Measurements from ENCODE around the gene TSPO2.

The TSPO2 gene

DNA sequence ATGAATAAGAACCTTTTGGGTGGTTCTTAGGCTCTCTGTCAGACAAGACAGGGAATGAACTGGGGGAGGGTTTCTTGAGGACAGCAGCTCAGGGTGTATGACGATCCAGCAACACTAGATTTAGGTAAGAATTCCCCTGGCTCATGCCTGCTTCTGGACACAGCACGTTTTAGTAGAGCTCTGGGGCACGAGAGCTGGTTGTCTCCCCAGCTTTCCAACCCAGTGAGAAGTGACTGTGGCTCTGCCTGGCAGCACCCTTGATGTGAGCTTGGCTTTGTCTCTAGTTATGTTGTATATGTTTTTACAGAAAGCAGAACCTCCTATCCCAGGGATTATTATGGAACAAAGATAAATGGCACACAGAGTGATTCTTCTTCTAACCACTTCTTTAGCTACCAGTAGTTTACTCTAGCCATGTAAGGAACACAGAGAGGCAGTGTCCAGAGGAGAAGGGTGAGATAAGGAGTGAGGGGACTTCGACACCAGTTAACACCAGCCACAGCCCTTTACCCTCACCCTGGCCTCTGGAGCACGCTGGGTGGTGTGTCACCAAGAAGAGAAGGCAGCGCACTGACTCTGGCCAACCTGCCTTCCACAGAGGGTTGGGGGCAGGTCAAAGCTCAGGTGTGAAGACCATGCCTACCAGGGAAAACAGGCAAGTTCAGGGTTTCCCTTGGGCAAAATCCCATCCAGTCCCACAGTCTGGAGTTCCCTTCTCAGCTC lies 14.7 kb downstream of the TSPO2 start:
- no peak overlapping the region for H3K4me3 ChIP-seq (ENCODE audit: low read depth, low read length)
- TF ChIP-seq, protein P1, sequence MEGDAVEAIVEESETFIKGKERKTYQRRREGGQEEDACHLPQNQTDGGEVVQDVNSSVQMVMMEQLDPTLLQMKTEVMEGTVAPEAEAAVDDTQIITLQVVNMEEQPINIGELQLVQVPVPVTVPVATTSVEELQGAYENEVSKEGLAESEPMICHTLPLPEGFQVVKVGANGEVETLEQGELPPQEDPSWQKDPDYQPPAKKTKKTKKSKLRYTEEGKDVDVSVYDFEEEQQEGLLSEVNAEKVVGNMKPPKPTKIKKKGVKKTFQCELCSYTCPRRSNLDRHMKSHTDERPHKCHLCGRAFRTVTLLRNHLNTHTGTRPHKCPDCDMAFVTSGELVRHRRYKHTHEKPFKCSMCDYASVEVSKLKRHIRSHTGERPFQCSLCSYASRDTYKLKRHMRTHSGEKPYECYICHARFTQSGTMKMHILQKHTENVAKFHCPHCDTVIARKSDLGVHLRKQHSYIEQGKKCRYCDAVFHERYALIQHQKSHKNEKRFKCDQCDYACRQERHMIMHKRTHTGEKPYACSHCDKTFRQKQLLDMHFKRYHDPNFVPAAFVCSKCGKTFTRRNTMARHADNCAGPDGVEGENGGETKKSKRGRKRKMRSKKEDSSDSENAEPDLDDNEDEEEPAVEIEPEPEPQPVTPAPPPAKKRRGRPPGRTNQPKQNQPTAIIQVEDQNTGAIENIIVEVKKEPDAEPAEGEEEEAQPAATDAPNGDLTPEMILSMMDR (IDR thresholded peaks at IDR 0.05; ENCODE audit: low read depth, low read length), result no peak
- DNase-seq (ENCODE audit: low read depth, low spot score), result no peak
- in situ Hi-C loops (cut with HindIII; ENCODE audit: low sequenced_read_pairs), result no loop called here

DNA sequence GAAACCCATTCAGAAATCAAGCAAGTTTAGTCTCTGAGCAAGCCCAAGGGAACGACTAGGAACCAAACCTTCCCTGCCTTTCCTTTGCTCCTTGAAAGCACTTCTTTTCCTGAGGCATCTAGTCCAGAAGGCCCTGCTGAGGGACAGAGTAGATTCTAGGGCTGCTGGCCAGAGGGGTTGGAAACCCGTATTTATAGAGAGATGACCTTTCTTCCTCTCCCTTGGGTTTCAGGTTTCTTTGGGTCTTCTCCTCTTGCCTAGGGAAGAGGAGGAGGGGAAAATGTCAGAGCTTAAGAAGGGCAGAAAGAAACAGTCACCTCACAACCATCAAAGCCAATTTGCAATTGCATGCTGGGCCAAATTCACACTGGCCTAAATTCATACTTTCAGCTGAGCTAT lies 16.5 kb downstream of the TSPO2 start:
- in situ Hi-C loops (cut with HindIII; ENCODE audit: low sequenced_read_pairs), result no loop called here
- no peak for DNase-seq (ENCODE audit: low read depth, low spot score)
- TF ChIP-seq, protein P1 (IDR thresholded peaks at IDR 0.05; ENCODE audit: low read depth, low read length), result no peak
- no peak overlapping the region for H3K4me3 ChIP-seq (ENCODE audit: low read depth, low read length)

DNA sequence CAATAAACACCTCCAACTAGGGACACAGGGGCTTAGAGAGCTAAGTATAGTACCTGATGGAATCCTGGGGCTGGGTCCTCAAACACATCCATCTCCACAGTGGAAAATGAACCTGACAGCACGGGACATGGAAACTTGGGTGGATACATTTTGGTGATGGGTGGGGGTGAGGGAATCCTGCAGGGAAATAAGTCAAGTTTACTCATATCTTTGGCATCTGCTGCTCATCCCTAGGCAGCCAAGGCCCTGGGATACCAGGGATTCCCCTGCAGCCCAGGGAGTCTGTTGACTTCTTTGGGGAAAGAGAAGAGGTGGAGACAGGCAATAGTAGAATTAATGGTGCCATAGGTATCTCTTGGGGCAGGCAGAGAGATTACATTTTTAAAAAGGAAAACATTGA lies 17.3 kb downstream of the TSPO2 start:
- TF ChIP-seq, protein P1 (IDR thresholded peaks at IDR 0.05; ENCODE audit: low read depth, low read length), result no peak
- peak; percentile 12 for DNase-seq (ENCODE audit: low read depth, low spot score)
- in situ Hi-C loops (cut with HindIII; ENCODE audit: low sequenced_read_pairs), result no loop called here
- H3K4me3 ChIP-seq (ENCODE audit: low read depth, low read length), result no peak overlapping the region

DNA sequence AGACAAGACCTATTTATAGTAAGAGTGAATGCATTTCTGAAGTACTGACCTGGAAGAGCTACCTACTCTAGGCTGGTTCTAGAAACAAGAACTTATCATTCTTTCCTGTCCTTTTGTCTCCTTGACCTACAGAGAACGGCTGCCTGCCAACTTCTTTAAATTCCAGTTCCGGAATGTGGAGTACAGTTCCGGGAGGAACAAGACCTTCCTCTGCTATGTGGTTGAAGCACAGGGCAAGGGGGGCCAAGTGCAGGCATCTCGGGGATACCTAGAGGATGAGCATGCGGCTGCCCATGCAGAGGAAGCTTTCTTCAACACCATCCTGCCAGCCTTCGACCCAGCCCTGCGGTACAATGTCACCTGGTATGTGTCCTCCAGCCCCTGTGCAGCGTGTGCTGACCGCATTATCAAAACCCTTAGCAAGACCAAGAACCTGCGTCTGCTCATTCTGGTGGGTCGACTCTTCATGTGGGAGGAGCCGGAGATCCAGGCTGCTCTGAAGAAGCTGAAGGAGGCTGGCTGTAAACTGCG lies 19.0 kb downstream of the TSPO2 start:
- TF ChIP-seq, protein P1 (IDR thresholded peaks at IDR 0.05; ENCODE audit: low read depth, low read length), result no peak
- no peak overlapping the region for H3K4me3 ChIP-seq (ENCODE audit: low read depth, low read length)
- in situ Hi-C loops (cut with HindIII; ENCODE audit: low sequenced_read_pairs), result no loop called here
- no peak for DNase-seq (ENCODE audit: low read depth, low spot score)

DNA sequence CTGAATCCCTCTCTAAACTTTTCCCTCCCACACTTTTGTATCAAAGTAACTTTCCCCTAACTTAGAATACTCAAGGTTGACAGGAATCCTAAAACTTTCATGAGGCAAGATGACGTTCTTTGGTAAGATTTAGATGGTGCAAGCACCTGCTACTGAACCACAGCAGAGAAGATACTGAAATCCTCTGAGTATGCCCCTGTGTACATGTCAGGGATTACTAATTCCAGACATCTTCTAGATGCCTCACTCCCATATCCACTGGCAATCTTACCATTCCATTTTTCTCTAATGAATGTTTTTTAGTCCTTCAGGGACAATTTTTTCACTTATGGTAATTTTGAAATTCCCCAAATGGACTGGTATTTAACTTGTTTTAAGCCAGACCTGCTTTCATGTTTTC lies 19.8 kb downstream of the TSPO2 start:
- TF ChIP-seq, protein P1 (IDR thresholded peaks at IDR 0.05; ENCODE audit: low read depth, low read length), result no peak
- no peak for DNase-seq (ENCODE audit: low read depth, low spot score)
- H3K4me3 ChIP-seq (ENCODE audit: low read depth, low read length), result no peak overlapping the region
- in situ Hi-C loops (cut with HindIII; ENCODE audit: low sequenced_read_pairs), result no loop called here

DNA sequence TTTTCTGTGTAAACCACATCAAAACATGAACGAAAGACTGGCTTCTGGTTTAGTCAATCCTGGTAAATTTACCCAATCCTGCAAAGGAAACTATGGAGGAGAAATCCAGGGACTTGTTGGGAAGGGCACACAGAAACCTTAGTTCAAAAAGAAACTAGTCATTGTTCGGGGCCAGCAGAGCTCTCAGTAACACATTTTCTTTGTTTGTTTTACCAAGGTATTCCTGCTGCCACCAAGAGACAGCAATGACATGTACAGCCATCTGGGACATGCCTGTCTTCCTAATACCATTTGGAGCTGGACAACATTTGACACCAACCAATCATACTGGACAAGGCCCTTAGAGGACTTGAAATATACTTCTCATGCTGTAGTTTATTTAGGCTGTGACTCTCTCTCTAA lies 21.6 kb downstream of the TSPO2 start:
- no peak overlapping the region for H3K4me3 ChIP-seq (ENCODE audit: low read depth, low read length)
- TF ChIP-seq, protein P1 (IDR thresholded peaks at IDR 0.05; ENCODE audit: low read depth, low read length), result no peak
- in situ Hi-C loops (cut with HindIII; ENCODE audit: low sequenced_read_pairs), result no loop called here
- no peak for DNase-seq (ENCODE audit: low read depth, low spot score)

Data from astrocyte of the spinal cord (primary cell).